PFSK-1 (cell line): ENCODE data around the gene RNF141.

Source experiments
- FOXP2 ChIP-seq: optimal IDR thresholded peaks from 2 replicates; pipeline ENCODE3; 2011; ENCODE audit warnings: borderline replicate concordance, control low read depth, inconsistent platforms; ENCODE audit not compliant: insufficient read depth; ENCODE audit errors: extremely low read length, extremely low read depth
- POLR2AphosphoS5 ChIP-seq: IDR thresholded peaks from 2 replicates; pipeline ENCODE4 v1.6.1; 2012; ENCODE audit warnings: low read depth, mild to moderate bottlenecking, control low read depth, low read length, moderate library complexity
- TAF1 ChIP-seq: IDR thresholded peaks from 2 replicates; pipeline ENCODE4 v1.6.1; 2012; ENCODE audit warnings: low read length, control low read depth, borderline replicate concordance; ENCODE audit not compliant: insufficient read depth
- TF ChIP-seq, protein P1 (sequence below), 2 experiments: IDR thresholded peaks; 2 replicates each; pipeline versions ENCODE4 v1.6.1 to v1.8.0; 2011 to 2012; ENCODE audit warnings: low read depth in 2 of 2, low read length in 2 of 2, control low read depth in 1 of 2, inconsistent platforms in 1 of 2, mild to moderate bottlenecking in 1 of 2, moderate library complexity in 1 of 2; ENCODE audit not compliant: insufficient read depth in 1 of 2

DNA sequence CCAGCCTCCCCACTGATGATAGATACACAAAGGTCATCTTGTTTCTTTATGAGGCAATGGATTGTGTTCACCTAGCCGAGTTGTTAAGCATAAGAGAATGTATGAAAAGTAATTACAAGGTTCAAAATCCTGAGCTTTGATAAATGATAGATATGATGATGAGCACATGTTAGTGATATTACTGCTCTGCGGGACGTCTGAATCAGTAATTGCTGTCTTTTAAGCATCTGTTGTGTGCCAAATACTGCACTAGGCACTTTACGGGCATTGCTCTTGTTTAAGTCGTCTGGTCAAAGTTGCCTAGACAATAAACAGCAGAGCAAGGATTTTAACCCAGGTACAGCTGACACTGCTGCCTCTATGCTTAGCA is 559 bp upstream of the RNF141 start:
- TF ChIP-seq POLR2AphosphoS5 (no peak), FOXP2 (no peak), TAF1 (no peak)
- TF ChIP-seq, protein P1, sequence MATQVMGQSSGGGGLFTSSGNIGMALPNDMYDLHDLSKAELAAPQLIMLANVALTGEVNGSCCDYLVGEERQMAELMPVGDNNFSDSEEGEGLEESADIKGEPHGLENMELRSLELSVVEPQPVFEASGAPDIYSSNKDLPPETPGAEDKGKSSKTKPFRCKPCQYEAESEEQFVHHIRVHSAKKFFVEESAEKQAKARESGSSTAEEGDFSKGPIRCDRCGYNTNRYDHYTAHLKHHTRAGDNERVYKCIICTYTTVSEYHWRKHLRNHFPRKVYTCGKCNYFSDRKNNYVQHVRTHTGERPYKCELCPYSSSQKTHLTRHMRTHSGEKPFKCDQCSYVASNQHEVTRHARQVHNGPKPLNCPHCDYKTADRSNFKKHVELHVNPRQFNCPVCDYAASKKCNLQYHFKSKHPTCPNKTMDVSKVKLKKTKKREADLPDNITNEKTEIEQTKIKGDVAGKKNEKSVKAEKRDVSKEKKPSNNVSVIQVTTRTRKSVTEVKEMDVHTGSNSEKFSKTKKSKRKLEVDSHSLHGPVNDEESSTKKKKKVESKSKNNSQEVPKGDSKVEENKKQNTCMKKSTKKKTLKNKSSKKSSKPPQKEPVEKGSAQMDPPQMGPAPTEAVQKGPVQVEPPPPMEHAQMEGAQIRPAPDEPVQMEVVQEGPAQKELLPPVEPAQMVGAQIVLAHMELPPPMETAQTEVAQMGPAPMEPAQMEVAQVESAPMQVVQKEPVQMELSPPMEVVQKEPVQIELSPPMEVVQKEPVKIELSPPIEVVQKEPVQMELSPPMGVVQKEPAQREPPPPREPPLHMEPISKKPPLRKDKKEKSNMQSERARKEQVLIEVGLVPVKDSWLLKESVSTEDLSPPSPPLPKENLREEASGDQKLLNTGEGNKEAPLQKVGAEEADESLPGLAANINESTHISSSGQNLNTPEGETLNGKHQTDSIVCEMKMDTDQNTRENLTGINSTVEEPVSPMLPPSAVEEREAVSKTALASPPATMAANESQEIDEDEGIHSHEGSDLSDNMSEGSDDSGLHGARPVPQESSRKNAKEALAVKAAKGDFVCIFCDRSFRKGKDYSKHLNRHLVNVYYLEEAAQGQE (IDR thresholded peaks at IDR 0.05; ENCODE audit: insufficient read depth in 1 of 2, low read depth in 2 of 2, low read length in 2 of 2) = no peak
